Measurements from ENCODE around the gene HACD2. TPM values are rescaled to one million over a fixed set of nuclear protein-coding genes. Genes with fewer than 3 reads are reported as not detected.
"Not testable (repeated sequence)": the region's sequence is repeated elsewhere in the genome, so short reads cannot be mapped to it uniquely, and the experiment has no call there.

The HACD2 gene
- total RNA-seq, 1 donor from 2014 or later = 30.4 TPM

GRCh38 chr3:123609063-123609462, 24.2 kb upstream of the HACD2 start:
- Mint-ChIP-seq H3K9me3 (no peaks in the 10 kb centered on the region), H3K27ac (no peak overlapping the region), H3K36me3 (peaks cover 8% of the 10 kb centered on the region), H3K27me3 (no peaks in the 10 kb centered on the region), H3K4me3 (no peak overlapping the region), H3K4me1 (ENCODE audit: unreplicated experiment) (peaks cover 12% of the 10 kb centered on the region)
- TF ChIP-seq CTCF (conservative IDR thresholded peaks at IDR 0.05) = no peak
- DNase-seq (ENCODE audit: extremely low spot score, unreplicated experiment) = no peak

GRCh38 chr3:123608263-123608937, 23.5 kb upstream of the HACD2 start:
- TF ChIP-seq CTCF (conservative IDR thresholded peaks at IDR 0.05) = no peak
- Mint-ChIP-seq H3K27me3 (no peaks in the 10 kb centered on the region), H3K4me1 (ENCODE audit: unreplicated experiment) (peaks cover 12% of the 10 kb centered on the region), H3K27ac (no peak overlapping the region), H3K36me3 (peaks cover 8% of the 10 kb centered on the region), H3K9me3 (no peaks in the 10 kb centered on the region), H3K4me3 (no peak overlapping the region)
- DNase-seq (ENCODE audit: extremely low spot score, unreplicated experiment) = no peak

GRCh38 chr3:123606527-123606926, 21.7 kb upstream of the HACD2 start:
- Mint-ChIP-seq H3K4me1 (ENCODE audit: unreplicated experiment) (peaks cover 4% of the 10 kb centered on the region), H3K9me3 (no peaks in the 10 kb centered on the region), H3K36me3 (no peaks in the 10 kb centered on the region), H3K4me3 (no peak overlapping the region), H3K27ac (no peak overlapping the region), H3K27me3 (no peaks in the 10 kb centered on the region)
- TF ChIP-seq CTCF (conservative IDR thresholded peaks at IDR 0.05) = no peak
- DNase-seq (ENCODE audit: extremely low spot score, unreplicated experiment) = no peak

- Mint-ChIP-seq H3K9me3 (no peaks in the 10 kb centered on the region), H3K4me1 (ENCODE audit: unreplicated experiment) (peaks cover 4% of the 10 kb centered on the region), H3K27me3 (no peaks in the 10 kb centered on the region), H3K4me3 (peak overlapping the region; percentile 34), H3K27ac (peak overlapping the region; percentile 73), H3K36me3 (peaks cover under 1% of the 10 kb centered on the region)
- no peak for TF ChIP-seq CTCF (conservative IDR thresholded peaks at IDR 0.05)
- no peak for DNase-seq (ENCODE audit: extremely low spot score, unreplicated experiment)
Measured at GRCh38 chr3:123605789-123606234, 21.0 kb upstream of the HACD2 start.

- H3K27me3 Mint-ChIP-seq; H3K4me1 Mint-ChIP-seq (ENCODE audit: unreplicated experiment); H3K9me3 Mint-ChIP-seq; DNase-seq (ENCODE audit: extremely low spot score, unreplicated experiment); H3K4me3 Mint-ChIP-seq; H3K27ac Mint-ChIP-seq: not testable (repeated sequence)
- peaks cover 11% of the 10 kb centered on the region for H3K36me3 Mint-ChIP-seq
Measured at GRCh38 chr3:123603153-123603552, 18.3 kb upstream of the HACD2 start.

- Mint-ChIP-seq H3K4me3 (no peak overlapping the region), H3K27me3 (no peaks in the 10 kb centered on the region), H3K9me3 (no peaks in the 10 kb centered on the region), H3K4me1 (ENCODE audit: unreplicated experiment) (peaks cover 4% of the 10 kb centered on the region), H3K27ac (no peak overlapping the region), H3K36me3 (peaks cover 11% of the 10 kb centered on the region)
- TF ChIP-seq CTCF (conservative IDR thresholded peaks at IDR 0.05) = no peak
- no peak for DNase-seq (ENCODE audit: extremely low spot score, unreplicated experiment)
Measured at GRCh38 chr3:123602325-123602724, 17.5 kb upstream of the HACD2 start.

- not testable (repeated sequence) for H3K9me3 Mint-ChIP-seq; H3K27me3 Mint-ChIP-seq; H3K4me1 Mint-ChIP-seq (ENCODE audit: unreplicated experiment); H3K4me3 Mint-ChIP-seq; H3K27ac Mint-ChIP-seq; DNase-seq (ENCODE audit: extremely low spot score, unreplicated experiment)
- H3K36me3 Mint-ChIP-seq = peaks cover 11% of the 10 kb centered on the region
Measured at GRCh38 chr3:123600863-123601262, 16.0 kb upstream of the HACD2 start.
